GM06990 (cell line): ENCODE data around the gene CD99L2.
"Not testable (repeated sequence)": the region's sequence is repeated elsewhere in the genome, so short reads cannot be mapped to it uniquely, and the experiment has no call there.

ENCODE experiments used
- DNase-seq: peaks from one replicate; pipeline ENCODE4 v3.0.0-alpha.2; 2011; ENCODE audit not compliant: insufficient read length; ENCODE audit errors: extremely low read depth
- H3K27me3 ChIP-seq: replicated peaks from 2 replicates; pipeline ENCODE4 v1.6.0; 2011; ENCODE audit warnings: low read length; ENCODE audit not compliant: control insufficient read depth, insufficient read depth
- H3K36me3 ChIP-seq: 2 replicates; pipeline ENCODE4 v1.5.1; 2011; ENCODE audit warnings: low read length; ENCODE audit not compliant: control insufficient read depth, insufficient read depth
- H3K4me3 ChIP-seq: replicated peaks from 2 replicates; pipeline ENCODE4 v1.5.1; 2011; ENCODE audit warnings: low read depth, mild to moderate bottlenecking, control low read depth, low read length
- TF ChIP-seq, protein P1 (sequence below): IDR thresholded peaks from 2 replicates; pipeline ENCODE4 v1.5.1; 2011; ENCODE audit warnings: low read length, control low read depth, mild to moderate bottlenecking, inconsistent platforms; ENCODE audit not compliant: insufficient read depth, poor library complexity, severe bottlenecking

CD99L2 gene

DNA sequence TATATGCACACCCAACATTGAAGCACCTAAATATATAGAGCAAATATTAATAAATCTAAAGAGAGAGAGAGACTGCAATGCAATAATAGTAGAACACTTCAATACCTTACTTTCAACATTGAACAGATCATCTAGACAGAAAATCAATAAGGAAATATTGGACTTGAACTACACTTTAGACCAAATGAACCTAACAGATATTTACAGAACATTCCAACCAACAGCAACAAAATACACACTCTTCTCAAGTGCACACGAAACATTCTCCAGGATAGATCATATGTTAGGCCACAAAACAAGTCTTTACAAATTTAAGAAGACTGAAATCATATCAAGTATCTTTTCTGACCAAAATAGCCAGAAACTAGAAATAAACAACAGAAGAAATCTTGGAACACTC lies 66.6 kb downstream of the CD99L2 start:
- TF ChIP-seq, protein P1, sequence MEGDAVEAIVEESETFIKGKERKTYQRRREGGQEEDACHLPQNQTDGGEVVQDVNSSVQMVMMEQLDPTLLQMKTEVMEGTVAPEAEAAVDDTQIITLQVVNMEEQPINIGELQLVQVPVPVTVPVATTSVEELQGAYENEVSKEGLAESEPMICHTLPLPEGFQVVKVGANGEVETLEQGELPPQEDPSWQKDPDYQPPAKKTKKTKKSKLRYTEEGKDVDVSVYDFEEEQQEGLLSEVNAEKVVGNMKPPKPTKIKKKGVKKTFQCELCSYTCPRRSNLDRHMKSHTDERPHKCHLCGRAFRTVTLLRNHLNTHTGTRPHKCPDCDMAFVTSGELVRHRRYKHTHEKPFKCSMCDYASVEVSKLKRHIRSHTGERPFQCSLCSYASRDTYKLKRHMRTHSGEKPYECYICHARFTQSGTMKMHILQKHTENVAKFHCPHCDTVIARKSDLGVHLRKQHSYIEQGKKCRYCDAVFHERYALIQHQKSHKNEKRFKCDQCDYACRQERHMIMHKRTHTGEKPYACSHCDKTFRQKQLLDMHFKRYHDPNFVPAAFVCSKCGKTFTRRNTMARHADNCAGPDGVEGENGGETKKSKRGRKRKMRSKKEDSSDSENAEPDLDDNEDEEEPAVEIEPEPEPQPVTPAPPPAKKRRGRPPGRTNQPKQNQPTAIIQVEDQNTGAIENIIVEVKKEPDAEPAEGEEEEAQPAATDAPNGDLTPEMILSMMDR, result no peak
- DNase-seq, result no peak
- H3K36me3 ChIP-seq, result peaks cover 2% of the 10 kb centered on the region
- H3K27me3 ChIP-seq, result no peaks in the 10 kb centered on the region
- H3K4me3 ChIP-seq, result no peak overlapping the region

DNA sequence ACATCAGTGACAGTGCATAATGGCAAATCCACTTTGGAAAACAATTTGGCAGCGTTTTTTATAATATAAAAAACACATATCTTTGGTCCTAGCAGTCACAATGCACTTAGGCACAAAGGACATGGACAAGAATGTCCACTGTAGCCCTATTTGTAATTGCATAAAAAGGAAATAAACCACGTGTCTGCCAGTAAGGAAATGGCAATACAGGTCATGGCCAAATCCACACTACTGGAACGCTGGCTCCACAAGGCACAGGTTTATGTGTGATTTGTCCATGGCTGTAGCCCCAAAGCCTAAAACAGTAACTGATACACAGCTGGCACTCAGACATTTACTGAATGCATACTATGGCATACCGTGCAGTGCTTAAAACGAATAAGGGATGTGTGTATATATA lies 69.7 kb downstream of the CD99L2 start:
- Histone ChIP-seq H3K4me3 (no peak overlapping the region), H3K27me3 (no peaks in the 10 kb centered on the region), H3K36me3 (peaks cover 2% of the 10 kb centered on the region)
- no peak for DNase-seq
- TF ChIP-seq, protein P1, result no peak

DNA sequence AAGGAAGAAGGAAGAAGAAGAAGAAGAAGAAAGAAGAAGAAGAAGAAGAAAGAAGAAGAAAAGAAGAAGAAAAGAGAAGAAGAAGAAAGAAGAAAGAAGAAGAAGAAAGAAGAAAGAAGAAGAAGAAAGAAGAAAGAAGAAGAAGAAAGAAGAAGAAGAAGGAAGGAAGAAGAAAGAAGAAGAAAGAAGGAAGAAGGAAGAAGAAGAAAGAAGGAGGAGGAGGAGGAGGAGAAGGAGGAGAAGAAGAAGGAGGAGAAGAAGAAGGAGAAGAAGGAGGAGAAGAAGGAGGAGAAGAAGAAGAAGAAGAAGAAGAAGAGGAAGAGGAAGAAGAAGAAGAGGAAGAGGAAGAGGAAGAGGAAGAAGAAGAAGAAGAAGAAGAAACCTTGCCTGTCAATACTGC lies 74.1 kb downstream of the CD99L2 start:
- not testable (repeated sequence) for H3K27me3 ChIP-seq, H3K4me3 ChIP-seq, DNase-seq, H3K36me3 ChIP-seq

DNA sequence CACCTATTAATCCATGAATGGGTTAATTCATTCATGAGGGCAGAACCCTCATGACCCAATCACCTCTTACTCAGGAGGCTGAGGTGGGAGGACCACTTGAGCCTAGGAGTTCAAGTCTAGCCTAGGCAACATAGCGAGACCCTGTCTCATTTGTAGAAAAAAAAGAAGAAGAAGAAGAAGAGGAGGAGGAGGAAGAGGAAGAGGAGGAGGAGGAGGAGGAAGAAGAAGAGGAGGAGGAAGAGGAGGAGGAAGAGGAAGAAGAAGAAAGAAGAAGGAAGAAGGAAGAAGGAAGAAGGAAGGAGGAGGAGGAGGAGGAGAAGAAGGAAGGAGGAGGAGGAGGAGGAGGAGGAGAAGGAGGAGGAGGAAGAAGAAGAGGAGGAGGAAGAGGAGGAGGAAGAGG lies 74.6 kb downstream of the CD99L2 start:
- H3K27me3 ChIP-seq, DNase-seq, H3K4me3 ChIP-seq, H3K36me3 ChIP-seq: not testable (repeated sequence)

DNA sequence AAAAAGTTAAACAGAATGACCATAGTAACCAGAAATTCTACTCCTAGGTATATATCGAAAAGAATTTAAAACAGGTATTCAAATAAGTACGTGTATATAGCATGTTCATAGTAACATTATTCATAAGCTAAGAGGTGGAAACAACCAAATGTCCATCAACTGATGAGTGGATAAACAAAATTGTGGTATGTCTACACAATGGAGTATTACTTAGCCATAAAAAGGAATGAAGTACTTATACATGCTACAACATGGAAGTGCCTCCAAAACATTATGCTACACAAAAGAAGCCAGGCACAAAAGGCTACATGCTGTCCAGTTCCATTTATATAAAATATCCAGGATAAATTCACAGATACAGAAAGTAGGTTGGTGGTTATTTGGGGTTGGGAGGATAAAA lies 76.5 kb downstream of the CD99L2 start:
- DNase-seq, result no peak
- Histone ChIP-seq H3K27me3 (no peaks in the 10 kb centered on the region), H3K36me3 (no peaks in the 10 kb centered on the region), H3K4me3 (no peak overlapping the region)
- TF ChIP-seq, protein P1, result no peak

DNA sequence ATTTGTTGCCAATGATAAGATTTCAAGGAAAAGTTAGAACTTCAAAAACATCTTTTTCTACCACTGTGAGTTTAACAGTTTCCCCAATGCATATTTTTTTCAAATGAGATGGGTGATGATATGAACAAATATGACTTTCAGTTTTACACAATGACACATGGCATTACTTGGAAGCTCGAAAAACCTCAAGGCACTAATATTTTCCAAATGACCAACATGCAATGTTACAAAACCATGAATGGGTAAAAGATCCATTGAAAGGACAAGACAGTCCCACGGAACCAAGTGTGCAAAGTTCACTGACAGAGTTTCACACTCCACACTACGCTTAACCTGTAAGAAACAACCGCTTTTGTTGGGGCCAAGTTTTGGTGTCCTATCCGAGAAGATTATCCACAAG lies 84.5 kb downstream of the CD99L2 start:
- no peaks in the 10 kb centered on the region for H3K27me3 ChIP-seq
- DNase-seq, result no peak

DNA sequence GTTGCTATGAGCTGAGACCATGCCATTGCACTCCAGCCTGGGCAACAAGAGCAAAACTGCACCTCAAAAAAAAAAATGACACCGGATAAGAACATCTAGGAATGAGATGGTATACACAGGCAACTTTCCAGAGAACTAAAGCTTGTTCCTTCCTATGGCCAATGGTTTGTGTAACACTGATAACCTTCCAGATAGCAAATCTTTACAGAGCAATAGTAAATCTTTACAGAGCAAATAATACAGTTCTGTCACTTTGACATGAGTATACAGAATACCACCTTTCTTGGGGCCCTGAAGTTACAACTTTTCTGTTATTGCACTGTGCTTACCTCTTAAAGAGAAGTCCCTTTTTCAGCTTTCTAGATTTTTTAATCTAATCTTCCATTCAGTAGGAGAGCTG lies 91.6 kb downstream of the CD99L2 start:
- H3K27me3 ChIP-seq, result no peaks in the 10 kb centered on the region
- no peak for DNase-seq
- H3K36me3 ChIP-seq, result no peaks in the 10 kb centered on the region
- H3K4me3 ChIP-seq, result no peak overlapping the region
- TF ChIP-seq, protein P1, result no peak

More for the DNA sequence above, 84.5 kb downstream of the CD99L2 start:
- Histone ChIP-seq H3K36me3 (no peaks in the 10 kb centered on the region), H3K4me3 (no peak overlapping the region)
- TF ChIP-seq, protein P1, result no peak
